ENCODE results near the gene TLE4.

Gene TLE4

GRCh38 chr9:79693750-79694149, 122.0 kb downstream of the TLE4 start:
- TF ChIP-seq Cebpa-rat (IDR thresholded peaks at IDR 0.05), result no peak
- peak overlapping the region in 1 of 11 experiments; percentile 44; a peak in 1 of 22 replicates for H3K9ac ChIP-seq
- H3K9me3 ChIP-seq (replicated peaks in 1 of 11), result no peaks in the 10 kb centered on the region
- peaks cover 25 to 76% (median 69%) of the 10 kb centered on the region in 10 experiments for H3K4me1 ChIP-seq
- peaks cover 12 to 61% (median 49%) of the 10 kb centered on the region in 11 experiments; a peak in 21 of 22 replicates for H3K36me3 ChIP-seq
- H3K4me2 ChIP-seq, result peak overlapping the region in 10 of 11 experiments; percentile 12 to 81 (median 65); a peak in 18 of 22 replicates
- peaks cover 26 to 87% (median 70%) of the 10 kb centered on the region in 11 experiments; a peak in 21 of 22 replicates for H4K20me1 ChIP-seq
- H3K27me3 ChIP-seq, result no peaks in the 10 kb centered on the region
- H3K27ac ChIP-seq, result peak overlapping the region in 2 of 11 experiments; percentile 20 to 34; a peak in 3 of 22 replicates
- no peak overlapping the region for H3K4me3 ChIP-seq

- Histone ChIP-seq H3K9me3 (replicated peaks in 1 of 11) (no peaks in the 10 kb centered on the region), H3K27ac (peak overlapping the region in 2 of 11 experiments; percentile 20 to 34; a peak in 3 of 22 replicates), H3K9ac (peak overlapping the region in 1 of 11 experiments; percentile 44; a peak in 1 of 22 replicates), H3K27me3 (no peaks in the 10 kb centered on the region), H3K4me2 (peak overlapping the region in 10 of 11 experiments; percentile 12 to 81 (median 65); a peak in 17 of 22 replicates), H3K36me3 (peaks cover 12 to 60% (median 49%) of the 10 kb centered on the region in 11 experiments; a peak in 21 of 22 replicates), H3K4me3 (no peak overlapping the region), H4K20me1 (peaks cover 26 to 87% (median 67%) of the 10 kb centered on the region in 11 experiments; a peak in 21 of 22 replicates), H3K4me1 (peaks cover 30 to 74% (median 67%) of the 10 kb centered on the region in 10 experiments)
- TF ChIP-seq Cebpa-rat (IDR thresholded peaks at IDR 0.05), result no peak
Observed at GRCh38 chr9:79694208-79694607, 122.4 kb downstream of the TLE4 start.

GRCh38 chr9:79694676-79695400, 123.1 kb downstream of the TLE4 start:
- H3K9ac ChIP-seq, result no peak overlapping the region
- no peak overlapping the region for H3K4me3 ChIP-seq
- peaks cover 34 to 69% (median 61%) of the 10 kb centered on the region in 10 experiments for H3K4me1 ChIP-seq
- peak overlapping the region in 1 of 11 experiments; percentile 20; a peak in 1 of 22 replicates for H3K27ac ChIP-seq
- peak overlapping the region in 9 of 11 experiments; percentile 0 to 81 (median 66); a peak in 17 of 22 replicates for H3K4me2 ChIP-seq
- peaks cover 12 to 59% (median 45%) of the 10 kb centered on the region in 11 experiments; a peak in 21 of 22 replicates for H3K36me3 ChIP-seq
- peaks cover 26 to 87% (median 66%) of the 10 kb centered on the region in 11 experiments; a peak in 21 of 22 replicates for H4K20me1 ChIP-seq
- no peak for TF ChIP-seq Cebpa-rat (IDR thresholded peaks at IDR 0.05)
- no peaks in the 10 kb centered on the region for H3K9me3 ChIP-seq (replicated peaks in 1 of 11)
- no peaks in the 10 kb centered on the region for H3K27me3 ChIP-seq

GRCh38 chr9:79695531-79696175, 123.9 kb downstream of the TLE4 start:
- H3K4me1 ChIP-seq, result peaks cover 42 to 63% (median 54%) of the 10 kb centered on the region in 10 experiments

GRCh38 chr9:79698967-79699366, 127.2 kb downstream of the TLE4 start:
- peaks cover 0 to 66% (median 47%) of the 10 kb centered on the region in 11 experiments; a peak in 18 of 22 replicates for H3K36me3 ChIP-seq
- no peaks in the 10 kb centered on the region for H3K27me3 ChIP-seq
- no peak overlapping the region for H3K27ac ChIP-seq
- H3K9ac ChIP-seq, result no peak overlapping the region
- H3K4me2 ChIP-seq, result peak overlapping the region in 2 of 11 experiments; percentile 12 to 30; a peak in 1 of 22 replicates
- TF ChIP-seq Cebpa-rat (IDR thresholded peaks at IDR 0.05), result no peak
- H4K20me1 ChIP-seq, result peaks cover 21 to 59% (median 35%) of the 10 kb centered on the region in 11 experiments; a peak in 20 of 22 replicates
- no peaks in the 10 kb centered on the region for H3K9me3 ChIP-seq (replicated peaks in 1 of 11)
- peaks cover 26 to 73% (median 41%) of the 10 kb centered on the region in 10 experiments for H3K4me1 ChIP-seq
- no peak overlapping the region for H3K4me3 ChIP-seq

More at GRCh38 chr9:79695531-79696175, 123.9 kb downstream of the TLE4 start:
- H3K27me3 ChIP-seq, result no peaks in the 10 kb centered on the region
- H3K4me3 ChIP-seq, result no peak overlapping the region
- H4K20me1 ChIP-seq, result peaks cover 25 to 84% (median 63%) of the 10 kb centered on the region in 11 experiments; a peak in 21 of 22 replicates
- no peak for TF ChIP-seq Cebpa-rat (IDR thresholded peaks at IDR 0.05)
- H3K36me3 ChIP-seq, result peaks cover 12 to 61% (median 42%) of the 10 kb centered on the region in 11 experiments; a peak in 21 of 22 replicates
- H3K4me2 ChIP-seq, result peak overlapping the region in 6 of 11 experiments; percentile 53 to 81 (median 68); a peak in 9 of 22 replicates
- H3K9ac ChIP-seq, result no peak overlapping the region
- no peak overlapping the region for H3K27ac ChIP-seq
- no peaks in the 10 kb centered on the region for H3K9me3 ChIP-seq (replicated peaks in 1 of 11)

GRCh38 chr9:79699479-79699878, 127.7 kb downstream of the TLE4 start:
- Histone ChIP-seq H3K4me1 (peaks cover 26 to 73% (median 39%) of the 10 kb centered on the region in 10 experiments), H3K27ac (no peak overlapping the region), H3K9ac (no peak overlapping the region), H3K9me3 (replicated peaks in 1 of 11) (no peaks in the 10 kb centered on the region), H4K20me1 (peaks cover 19 to 53% (median 31%) of the 10 kb centered on the region in 11 experiments; a peak in 19 of 22 replicates), H3K4me2 (peak overlapping the region in 2 of 11 experiments; percentile 12 to 30; a peak in 1 of 22 replicates), H3K4me3 (no peak overlapping the region), H3K36me3 (peaks cover 0 to 72% (median 52%) of the 10 kb centered on the region in 11 experiments; a peak in 20 of 22 replicates), H3K27me3 (no peaks in the 10 kb centered on the region)
- TF ChIP-seq Cebpa-rat (IDR thresholded peaks at IDR 0.05), result no peak

DNA sequence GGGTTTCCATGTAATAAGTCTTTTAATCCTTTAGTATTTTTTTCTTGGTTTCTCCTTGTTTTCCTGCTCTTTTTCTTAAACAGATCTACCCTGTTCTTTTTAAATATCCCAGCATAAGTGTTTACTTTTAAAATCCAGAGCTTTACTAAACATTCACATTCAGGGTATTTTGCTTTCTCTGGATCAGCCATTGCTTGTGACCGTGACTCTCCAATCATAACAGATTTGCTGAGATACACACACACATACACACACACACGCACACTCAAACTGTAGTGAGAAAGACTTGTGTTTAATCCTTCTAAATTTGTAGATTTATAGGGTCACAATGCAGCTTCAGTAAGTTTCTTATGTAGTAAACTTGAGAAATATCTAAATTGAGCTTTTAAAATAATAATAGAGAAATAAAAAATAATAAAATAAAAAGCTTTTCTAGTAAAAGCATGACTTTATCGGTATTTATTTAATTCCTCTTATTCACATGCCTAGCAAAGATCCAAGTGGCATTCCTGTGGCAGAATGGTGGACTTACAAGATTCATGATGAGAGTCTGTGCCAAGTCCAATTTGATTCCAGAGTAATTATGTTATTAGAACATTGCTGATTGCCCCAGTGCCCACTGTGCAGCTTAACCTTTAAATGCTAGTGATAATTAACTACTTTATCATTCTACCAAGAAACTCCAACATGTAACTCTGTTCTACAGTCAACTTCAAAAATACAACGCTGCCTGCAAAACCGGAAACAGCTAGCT, 129.0 kb downstream of the TLE4 start:
- no peak overlapping the region for H3K4me3 ChIP-seq
- H3K27ac ChIP-seq, result peak overlapping the region in 2 of 11 experiments; percentile 6 to 61; a peak in 1 of 22 replicates
- TF ChIP-seq Cebpa-rat (IDR thresholded peaks at IDR 0.05), result no peak
- peaks cover 17 to 73% (median 27%) of the 10 kb centered on the region in 10 experiments for H3K4me1 ChIP-seq
- no peak overlapping the region for H3K9ac ChIP-seq
- peaks cover 6 to 41% (median 20%) of the 10 kb centered on the region in 11 experiments; a peak in 18 of 22 replicates for H4K20me1 ChIP-seq
- H3K9me3 ChIP-seq (replicated peaks in 1 of 11), result no peaks in the 10 kb centered on the region
- peaks cover 10 to 82% (median 65%) of the 10 kb centered on the region in 11 experiments for H3K36me3 ChIP-seq
- H3K4me2 ChIP-seq, result peak overlapping the region in 4 of 11 experiments; percentile 63 to 85 (median 66); a peak in 5 of 22 replicates
- no peaks in the 10 kb centered on the region for H3K27me3 ChIP-seq

GRCh38 chr9:79701651-79702050, 129.9 kb downstream of the TLE4 start:
- H3K4me2 ChIP-seq, result peak overlapping the region in 7 of 11 experiments; percentile 0 to 85 (median 63); a peak in 12 of 22 replicates
- TF ChIP-seq Cebpa-rat (IDR thresholded peaks at IDR 0.05), result no peak
- H3K9me3 ChIP-seq (replicated peaks in 1 of 11), result no peaks in the 10 kb centered on the region
- peaks cover 15 to 73% (median 24%) of the 10 kb centered on the region in 10 experiments; a peak in 18 of 20 replicates for H3K4me1 ChIP-seq
- no peak overlapping the region for H3K4me3 ChIP-seq
- peak overlapping the region in 4 of 11 experiments; percentile 21 to 61 (median 50); a peak in 6 of 22 replicates for H3K27ac ChIP-seq
- H3K36me3 ChIP-seq, result peaks cover 19 to 90% (median 71%) of the 10 kb centered on the region in 11 experiments
- H3K9ac ChIP-seq, result peak overlapping the region in 1 of 11 experiments; percentile 14; a peak in 1 of 22 replicates
- peaks cover 4 to 32% (median 15%) of the 10 kb centered on the region in 11 experiments; a peak in 13 of 22 replicates for H4K20me1 ChIP-seq
- H3K27me3 ChIP-seq, result no peaks in the 10 kb centered on the region
